Muscle layer of colon (tissue), 2 donors: Measurements from ENCODE around the gene ABCC9.

Experiments
- H3K27ac ChIP-seq: one replicate; pipeline ENCODE4 v1.7.0; 2013; ENCODE audit warnings: low read depth, mild to moderate bottlenecking, low read length, moderate library complexity
- H3K27me3 ChIP-seq, 2 donors: one replicate each; pipeline ENCODE4 v1.7.0; 2013; ENCODE audit warnings: low read length in 2 of 2, mild to moderate bottlenecking in 2 of 2; ENCODE audit not compliant: insufficient read depth in 2 of 2, control insufficient read depth in 1 of 2
- H3K36me3 ChIP-seq: one replicate; pipeline ENCODE4 v1.7.0; 2013; ENCODE audit warnings: mild to moderate bottlenecking, low read length; ENCODE audit not compliant: insufficient read depth
- H3K4me1 ChIP-seq: one replicate; pipeline ENCODE4 v1.7.0; 2013; ENCODE audit warnings: mild to moderate bottlenecking, low read length; ENCODE audit not compliant: insufficient read depth
- H3K4me3 ChIP-seq, 2 donors: one replicate each; pipeline ENCODE4 v1.7.0; 2013; ENCODE audit warnings: low read length in 2 of 2, low read depth in 1 of 2, mild to moderate bottlenecking in 1 of 2, moderate library complexity in 1 of 2
- H3K9ac ChIP-seq: one replicate; pipeline ENCODE4 v1.7.0; 2013; ENCODE audit warnings: low read length
- H3K9me3 ChIP-seq: one replicate; pipeline ENCODE4 v1.7.0; 2013; ENCODE audit warnings: mild to moderate bottlenecking, low read length
- donor health status: abdominal sarcoma.
- donor health status: Adenocarcinoma of cecum.

The ABCC9 gene

DNA sequence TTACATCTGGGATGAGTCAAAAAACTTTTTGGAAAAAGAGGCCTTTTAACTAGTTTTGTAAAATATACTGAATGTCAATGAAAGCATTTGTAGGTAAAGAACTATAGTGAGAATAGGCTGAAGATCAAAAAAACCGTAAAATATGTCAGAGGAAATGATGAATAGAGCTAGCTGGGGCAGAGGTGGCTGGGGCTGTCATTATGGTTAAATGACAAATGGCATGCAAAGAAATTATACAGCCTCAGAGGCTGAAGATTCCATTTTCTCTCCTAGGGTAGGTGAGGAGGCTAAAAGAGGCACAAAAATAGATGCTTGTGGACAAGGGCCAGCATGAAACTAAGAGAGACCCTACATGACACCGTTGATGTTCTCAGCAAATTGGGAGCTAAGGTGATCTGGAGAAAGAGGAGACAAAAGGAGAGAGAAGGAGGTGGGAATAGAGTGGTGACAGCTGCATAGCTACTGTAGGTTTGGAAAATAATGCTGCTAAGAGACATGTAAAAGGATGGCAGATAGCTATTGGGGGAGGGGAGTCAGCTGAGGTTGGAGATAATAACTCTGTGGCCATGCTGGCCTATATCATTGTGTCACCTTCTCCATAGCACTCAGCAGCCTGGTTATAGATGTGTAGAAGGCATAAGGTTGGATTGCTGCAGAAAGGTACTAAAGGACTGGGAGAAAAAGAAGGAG, 63.8 kb downstream of the ABCC9 start:
- Histone ChIP-seq H3K9ac (no peak overlapping the region), H3K27ac (no peak overlapping the region), H3K27me3 (no peaks in the 10 kb centered on the region)

DNA sequence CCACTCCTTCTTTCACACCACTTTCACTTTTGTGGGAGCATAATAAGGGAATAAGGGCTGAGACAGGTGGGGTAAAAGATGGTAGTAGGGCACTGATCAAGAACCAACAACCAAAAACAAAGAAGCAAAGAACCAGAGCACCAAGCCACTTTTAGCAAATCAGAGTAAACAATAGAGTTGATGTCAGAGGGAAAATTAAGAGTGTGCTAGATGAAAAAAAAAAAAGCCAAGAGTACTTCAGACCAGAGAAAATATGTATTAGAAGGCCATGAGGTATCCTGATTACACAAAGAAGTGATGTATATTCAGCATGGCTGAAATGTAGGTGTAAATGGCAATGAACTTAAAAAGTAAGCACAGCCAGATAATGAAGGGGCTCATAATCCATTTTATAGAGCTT, 75.4 kb downstream of the ABCC9 start:
- no peaks in the 10 kb centered on the region for H3K27me3 ChIP-seq

More for the DNA sequence above, 63.8 kb downstream of the ABCC9 start:
- H3K36me3 ChIP-seq = no peaks in the 10 kb centered on the region
- H3K9me3 ChIP-seq = no peaks in the 10 kb centered on the region
- H3K4me1 ChIP-seq = peaks cover 9% of the 10 kb centered on the region
- H3K4me3 ChIP-seq = no peak overlapping the region

DNA sequence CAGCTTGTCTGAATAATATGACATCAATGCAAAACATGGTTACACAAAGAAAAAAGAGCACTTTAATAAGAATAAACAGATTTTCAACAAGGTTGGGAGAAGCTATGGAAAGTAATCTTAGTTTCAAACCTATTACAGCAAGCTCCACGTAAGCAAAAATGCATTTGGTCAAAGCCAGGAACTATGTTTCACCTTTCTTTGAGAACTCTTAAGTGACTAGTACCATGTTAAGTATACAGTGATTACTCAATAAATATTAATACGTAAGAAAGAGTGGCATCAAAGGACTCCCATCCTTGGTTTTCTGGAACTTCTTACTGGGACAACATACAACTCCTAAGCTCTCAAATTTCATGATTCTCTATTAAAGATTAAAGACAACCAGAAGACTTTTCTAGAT, 80.7 kb downstream of the ABCC9 start:
- H3K9me3 ChIP-seq = no peaks in the 10 kb centered on the region
- peaks cover 3% of the 10 kb centered on the region for H3K36me3 ChIP-seq
- H3K4me1 ChIP-seq = no peaks in the 10 kb centered on the region
- H3K9ac ChIP-seq = no peak overlapping the region
- H3K4me3 ChIP-seq = no peak overlapping the region
- H3K27me3 ChIP-seq = no peaks in the 10 kb centered on the region
- H3K27ac ChIP-seq = no peak overlapping the region

More for the DNA sequence above, 75.4 kb downstream of the ABCC9 start:
- Histone ChIP-seq H3K9me3 (peaks cover 5% of the 10 kb centered on the region), H3K4me1 (no peaks in the 10 kb centered on the region), H3K27ac (no peak overlapping the region), H3K4me3 (no peak overlapping the region), H3K9ac (no peak overlapping the region), H3K36me3 (peaks cover 10% of the 10 kb centered on the region)

DNA sequence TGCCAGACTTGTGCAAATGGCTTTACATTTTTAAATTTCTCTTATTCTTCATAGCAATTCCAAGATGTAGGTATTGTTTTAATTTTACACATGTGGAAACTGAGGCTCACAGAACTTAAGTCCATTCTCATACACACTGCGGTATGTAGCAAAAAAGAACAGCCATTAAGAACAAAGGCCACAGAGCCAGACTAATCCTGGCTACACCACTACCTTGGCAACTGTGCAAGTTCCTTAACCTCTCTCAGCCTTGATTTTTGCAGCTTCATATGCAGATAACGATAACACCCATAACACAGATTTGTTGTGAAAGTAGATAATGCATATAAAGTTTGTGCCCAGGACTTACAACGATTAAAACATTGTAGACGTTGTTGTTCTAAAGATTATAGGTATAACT, 81.1 kb downstream of the ABCC9 start:
- Histone ChIP-seq H3K4me3 (no peak overlapping the region), H3K27ac (no peak overlapping the region), H3K9ac (no peak overlapping the region)

DNA sequence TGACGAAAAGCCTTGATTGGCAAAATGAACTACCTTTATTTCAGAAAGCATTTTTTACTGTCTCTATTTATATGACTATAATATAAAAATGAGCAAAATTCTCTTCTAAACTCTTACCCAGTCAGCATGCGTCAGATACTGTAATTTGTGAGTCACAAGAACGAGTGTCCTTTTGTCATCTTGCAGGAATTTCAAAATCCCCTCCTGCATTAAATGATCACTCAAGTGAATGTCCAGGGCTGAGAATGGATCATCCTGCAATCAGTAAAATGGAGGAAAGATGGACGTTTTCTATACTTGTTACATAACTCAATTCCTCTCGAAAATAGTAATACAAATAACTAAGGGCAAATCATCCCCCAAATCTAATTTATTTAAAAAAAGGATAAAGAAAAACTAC, 89.0 kb downstream of the ABCC9 start:
- no peaks in the 10 kb centered on the region for H3K27me3 ChIP-seq
- no peak overlapping the region for H3K27ac ChIP-seq
- no peaks in the 10 kb centered on the region for H3K36me3 ChIP-seq
- H3K9me3 ChIP-seq = no peaks in the 10 kb centered on the region
- no peak overlapping the region for H3K4me3 ChIP-seq
- no peak overlapping the region for H3K9ac ChIP-seq
- H3K4me1 ChIP-seq = no peaks in the 10 kb centered on the region

More for the DNA sequence above, 81.1 kb downstream of the ABCC9 start:
- no peaks in the 10 kb centered on the region for H3K4me1 ChIP-seq
- H3K9me3 ChIP-seq = no peaks in the 10 kb centered on the region
- H3K36me3 ChIP-seq = peaks cover 3% of the 10 kb centered on the region
- H3K27me3 ChIP-seq = no peaks in the 10 kb centered on the region

DNA sequence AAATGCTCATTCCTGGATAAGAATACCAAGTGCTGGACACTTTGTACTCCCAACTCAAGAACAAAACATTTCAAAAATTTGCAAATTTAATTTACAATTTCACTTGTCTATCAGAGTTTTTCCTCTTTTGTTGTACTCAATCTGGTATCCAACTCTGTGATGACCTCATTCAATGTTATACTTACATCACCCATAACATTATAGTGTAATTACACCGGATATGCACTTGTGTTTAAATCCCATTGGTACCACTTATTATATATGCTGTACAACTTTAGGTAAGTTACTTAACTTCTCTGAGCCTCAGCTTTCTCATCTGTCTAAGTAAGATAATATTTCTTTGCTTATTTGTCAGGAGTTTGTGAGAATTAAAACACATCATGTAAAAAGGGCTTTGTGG, 90.1 kb downstream of the ABCC9 start:
- no peak overlapping the region for H3K9ac ChIP-seq
- H3K4me1 ChIP-seq = no peaks in the 10 kb centered on the region
- H3K27me3 ChIP-seq = no peaks in the 10 kb centered on the region
- H3K9me3 ChIP-seq = no peaks in the 10 kb centered on the region
- no peak overlapping the region for H3K27ac ChIP-seq
- no peaks in the 10 kb centered on the region for H3K36me3 ChIP-seq
- no peak overlapping the region for H3K4me3 ChIP-seq

DNA sequence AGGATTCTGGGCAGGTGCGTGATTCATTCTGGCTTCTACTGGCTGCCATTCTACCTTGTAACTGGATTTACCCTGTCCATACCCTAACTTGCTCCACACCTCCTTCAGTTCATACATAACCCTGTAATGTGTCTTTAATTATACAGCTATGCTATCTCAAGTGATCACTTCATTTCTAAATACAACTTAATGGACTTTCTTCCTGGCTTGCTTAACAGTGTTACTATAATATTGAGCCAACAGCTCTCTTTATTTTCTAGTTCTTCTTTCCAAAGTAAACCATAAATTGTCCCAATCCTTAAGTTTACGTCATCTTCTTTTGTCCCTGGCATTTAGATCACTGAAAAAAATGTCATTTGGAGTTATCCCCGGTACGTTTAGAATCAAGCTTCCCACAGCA, 90.8 kb downstream of the ABCC9 start:
- Histone ChIP-seq H3K27me3 (no peaks in the 10 kb centered on the region), H3K36me3 (no peaks in the 10 kb centered on the region), H3K27ac (no peak overlapping the region), H3K4me3 (no peak overlapping the region), H3K9ac (no peak overlapping the region), H3K9me3 (no peaks in the 10 kb centered on the region), H3K4me1 (no peaks in the 10 kb centered on the region)

DNA sequence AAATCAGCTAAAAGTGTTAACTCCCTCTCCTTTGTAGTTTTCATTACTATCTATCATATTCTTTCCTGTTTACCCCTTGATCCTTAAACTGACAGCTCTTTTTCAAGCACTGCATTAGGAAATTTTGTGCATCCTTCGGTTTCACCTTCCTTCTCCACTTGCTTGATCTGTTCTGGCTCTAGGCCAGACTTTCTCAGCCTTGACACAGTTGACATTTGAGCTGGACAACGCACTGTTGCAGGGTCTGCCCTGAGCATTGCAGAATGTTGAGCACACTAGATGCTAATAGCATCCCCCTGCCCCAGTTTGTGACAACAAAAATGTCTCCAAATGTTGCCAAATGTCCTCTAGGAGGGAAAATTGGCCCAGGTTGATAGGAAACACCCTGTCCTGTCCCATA, 91.3 kb downstream of the ABCC9 start:
- Histone ChIP-seq H3K27ac (no peak overlapping the region), H3K9me3 (no peaks in the 10 kb centered on the region), H3K27me3 (no peaks in the 10 kb centered on the region), H3K36me3 (no peaks in the 10 kb centered on the region), H3K4me1 (no peaks in the 10 kb centered on the region), H3K4me3 (no peak overlapping the region), H3K9ac (no peak overlapping the region)

DNA sequence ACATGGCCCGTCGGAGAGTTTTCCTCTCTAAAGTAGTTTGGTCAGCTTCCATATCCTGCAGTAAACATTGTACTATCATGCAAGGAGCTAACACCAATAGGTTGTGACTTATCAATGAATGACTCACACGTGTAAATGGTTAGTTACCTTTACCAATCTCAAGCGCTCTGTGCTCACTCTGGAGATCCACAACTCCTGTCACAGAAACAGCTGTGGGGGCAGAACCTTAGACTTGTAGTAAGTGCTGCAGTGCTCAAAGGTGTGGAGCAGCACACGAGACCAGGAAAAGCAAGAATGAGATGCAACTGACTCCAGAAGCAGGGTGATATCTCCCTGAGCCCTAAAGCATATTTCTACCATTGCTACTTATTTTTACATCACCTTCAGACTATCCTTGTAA, 93.0 kb downstream of the ABCC9 start:
- H3K36me3 ChIP-seq = no peaks in the 10 kb centered on the region
- no peaks in the 10 kb centered on the region for H3K9me3 ChIP-seq
- H3K27me3 ChIP-seq = no peaks in the 10 kb centered on the region
- no peak overlapping the region for H3K4me3 ChIP-seq
- H3K27ac ChIP-seq = no peak overlapping the region
- no peaks in the 10 kb centered on the region for H3K4me1 ChIP-seq
- H3K9ac ChIP-seq = no peak overlapping the region

DNA sequence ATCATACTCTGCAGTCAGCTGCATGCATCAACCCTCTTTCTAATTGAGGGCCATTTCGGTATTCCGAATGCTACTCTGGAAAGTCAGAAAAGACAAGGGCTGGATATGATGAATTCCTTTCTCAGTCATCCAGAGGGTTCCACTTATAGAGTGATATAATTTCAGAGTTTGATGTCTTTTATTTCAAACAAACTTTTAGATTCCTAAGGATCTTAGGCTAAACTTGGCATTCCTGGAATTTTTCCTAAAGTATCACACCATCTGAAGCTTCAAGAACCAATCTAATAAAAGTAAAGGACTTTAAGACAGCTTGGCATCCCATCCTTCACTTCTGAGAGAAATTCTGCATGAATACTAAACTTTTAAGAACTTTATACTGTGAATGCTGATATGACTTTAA, 97.4 kb downstream of the ABCC9 start:
- H3K36me3 ChIP-seq = peaks cover 4% of the 10 kb centered on the region
- H3K9me3 ChIP-seq = no peaks in the 10 kb centered on the region
- no peak overlapping the region for H3K27ac ChIP-seq
- H3K9ac ChIP-seq = no peak overlapping the region
- H3K27me3 ChIP-seq = no peaks in the 10 kb centered on the region
- no peaks in the 10 kb centered on the region for H3K4me1 ChIP-seq
- H3K4me3 ChIP-seq = no peak overlapping the region

DNA sequence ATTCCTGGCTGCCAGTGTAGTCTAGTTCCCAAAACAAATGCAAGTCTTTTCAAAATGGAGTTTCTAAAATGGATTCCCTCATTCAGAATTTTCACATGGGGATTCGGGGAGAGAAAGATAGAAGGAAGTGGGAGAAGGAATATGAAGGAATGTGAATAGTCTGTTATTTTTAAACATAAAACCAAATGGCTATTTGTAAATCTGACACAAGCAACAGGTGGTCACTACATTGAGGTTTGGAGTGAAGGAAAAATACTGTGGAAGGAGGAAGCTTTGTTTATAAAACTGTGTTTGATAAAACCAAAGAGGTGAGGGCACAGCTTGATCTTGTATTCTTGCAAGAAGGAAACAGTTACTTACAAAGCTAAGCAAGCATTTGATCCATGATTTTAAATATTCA, 101.5 kb downstream of the ABCC9 start:
- Histone ChIP-seq H3K27ac (no peak overlapping the region), H3K4me3 (no peak overlapping the region), H3K27me3 (no peaks in the 10 kb centered on the region), H3K36me3 (peaks cover 17% of the 10 kb centered on the region), H3K9me3 (no peaks in the 10 kb centered on the region), H3K9ac (no peak overlapping the region), H3K4me1 (no peaks in the 10 kb centered on the region)

DNA sequence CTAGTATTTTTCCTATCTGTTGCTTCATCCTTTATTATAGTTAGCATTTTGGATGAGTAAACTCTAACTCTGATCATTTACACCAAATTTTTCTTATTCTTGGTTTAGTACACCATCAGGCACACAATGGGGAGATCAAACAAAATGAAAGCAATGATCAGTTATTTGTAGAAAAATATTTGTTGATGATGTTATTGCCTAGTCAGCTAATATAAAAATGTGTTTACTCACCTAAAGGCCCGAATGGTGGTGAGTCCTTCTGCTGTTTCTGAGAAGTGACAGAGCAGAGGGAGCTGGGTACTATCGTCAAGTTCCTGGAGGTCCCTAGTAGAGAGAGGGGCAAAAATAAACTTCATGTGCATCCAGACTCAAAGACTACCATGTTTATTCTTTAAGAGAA, 103.4 kb downstream of the ABCC9 start:
- H3K4me3 ChIP-seq = no peak overlapping the region
- no peaks in the 10 kb centered on the region for H3K9me3 ChIP-seq
- H3K36me3 ChIP-seq = peaks cover 17% of the 10 kb centered on the region
- H3K27ac ChIP-seq = no peak overlapping the region
- H3K4me1 ChIP-seq = no peaks in the 10 kb centered on the region
- no peak overlapping the region for H3K9ac ChIP-seq
- H3K27me3 ChIP-seq = no peaks in the 10 kb centered on the region
